H9 (cell line): ENCODE data around the gene TACR2. TPM values are rescaled to one million over a fixed set of nuclear protein-coding genes. Genes with fewer than 3 reads are reported as not detected.

Experiments used
- DNase-seq: peaks from one replicate; pipeline ENCODE4 v3.0.0-alpha.2; 2017
- H2AFZ ChIP-seq: one replicate; pipeline ENCODE4 v1.6.1; 2013; ENCODE audit warnings: mild to moderate bottlenecking, low read length, control low read depth, moderate library complexity
- H2AK5ac ChIP-seq: 2 replicates; pipeline ENCODE4 v1.6.1; 2013; ENCODE audit warnings: low read length, control low read depth, mixed read lengths; ENCODE audit not compliant: insufficient read length
- H2BK120ac ChIP-seq: one replicate; pipeline ENCODE4 v1.6.1; 2013; ENCODE audit warnings: low read depth, mild to moderate bottlenecking, low read length, control low read depth, inconsistent platforms; ENCODE audit not compliant: poor library complexity, severe bottlenecking
- H2BK12ac ChIP-seq: 2 replicates; pipeline ENCODE4 v1.6.1; 2013; ENCODE audit warnings: low read length, control low read depth, mixed read lengths, low read depth; ENCODE audit not compliant: insufficient read length
- H2BK15ac ChIP-seq: 2 replicates; pipeline ENCODE4 v1.6.1; 2013; ENCODE audit warnings: low read depth, low read length, control low read depth
- H2BK20ac ChIP-seq: one replicate; pipeline ENCODE4 v1.6.1; 2013; ENCODE audit warnings: low read depth, mild to moderate bottlenecking, low read length, control low read depth, inconsistent platforms; ENCODE audit not compliant: poor library complexity, severe bottlenecking
- H2BK5ac ChIP-seq: 2 replicates; pipeline ENCODE4 v1.6.1; 2013; ENCODE audit warnings: low read length, control low read depth, mixed read lengths; ENCODE audit not compliant: insufficient read length
- H3K14ac ChIP-seq: 2 replicates; pipeline ENCODE4 v1.6.1; 2013; ENCODE audit warnings: low read length, control low read depth; ENCODE audit not compliant: insufficient read depth
- H3K18ac ChIP-seq: 2 replicates; pipeline ENCODE4 v1.6.1; 2013; ENCODE audit warnings: low read depth, mild to moderate bottlenecking, mixed read lengths, low read length, control low read depth; ENCODE audit not compliant: insufficient read length
- H3K23ac ChIP-seq: 2 replicates; pipeline ENCODE4 v1.6.1; 2013; ENCODE audit warnings: low read length, control low read depth, mixed read lengths, low read depth; ENCODE audit not compliant: insufficient read length
- H3K23me2 ChIP-seq: 2 replicates; pipeline ENCODE4 v1.6.1; 2013; ENCODE audit warnings: low read depth, mild to moderate bottlenecking, mixed read lengths, low read length, control low read depth; ENCODE audit not compliant: insufficient read length, poor library complexity, severe bottlenecking
- H3K27ac ChIP-seq: 2 replicates; pipeline ENCODE4 v1.5.1; 2013; ENCODE audit warnings: low read length, control low read depth, mixed read lengths, low read depth; ENCODE audit not compliant: insufficient read length
- H3K27me3 ChIP-seq: 2 replicates; pipeline ENCODE4 v1.6.1; 2013; ENCODE audit warnings: low read length, control low read depth, inconsistent platforms; ENCODE audit not compliant: insufficient read depth
- H3K4ac ChIP-seq: 2 replicates; pipeline ENCODE4 v1.6.1; 2013; ENCODE audit warnings: low read depth, mild to moderate bottlenecking, control low read depth, inconsistent platforms, low read length, moderate library complexity
- H3K4me1 ChIP-seq: 2 replicates; pipeline ENCODE4 v1.6.1; 2013; ENCODE audit warnings: low read length, control low read depth, inconsistent platforms; ENCODE audit not compliant: insufficient read depth
- H3K4me2 ChIP-seq: 2 replicates; pipeline ENCODE4 v1.6.1; 2013; ENCODE audit warnings: low read length, control low read depth, mixed read lengths; ENCODE audit not compliant: insufficient read length, insufficient read depth
- H3K56ac ChIP-seq: 2 replicates; pipeline ENCODE4 v1.6.1; 2013; ENCODE audit warnings: low read depth, mild to moderate bottlenecking, mixed read lengths, low read length, control low read depth; ENCODE audit not compliant: insufficient read length
- H3K79me1 ChIP-seq: 2 replicates; pipeline ENCODE4 v1.6.1; 2013; ENCODE audit warnings: low read depth, mild to moderate bottlenecking, moderate library complexity, low read length, control low read depth, inconsistent platforms; ENCODE audit not compliant: insufficient read depth, poor library complexity, severe bottlenecking
- H3K79me2 ChIP-seq: 2 replicates; pipeline ENCODE4 v1.6.1; 2013; ENCODE audit warnings: low read length, control low read depth, inconsistent platforms; ENCODE audit not compliant: insufficient read depth
- H3K9ac ChIP-seq: 2 replicates; pipeline ENCODE4 v1.6.1; 2013; ENCODE audit warnings: low read length, control low read depth, mixed read lengths; ENCODE audit not compliant: insufficient read length; ENCODE audit errors: extremely low read depth
- H3K9me3 ChIP-seq: one replicate; pipeline ENCODE4 v1.6.1; 2013; ENCODE audit warnings: low read depth, low read length, inconsistent platforms; ENCODE audit not compliant: control insufficient read depth
- H3T11ph ChIP-seq: one replicate; pipeline ENCODE4 v1.6.1; 2013; ENCODE audit warnings: mild to moderate bottlenecking, low read length, control low read depth, inconsistent platforms
- H4K20me1 ChIP-seq: one replicate; pipeline ENCODE4 v1.6.1; 2013; ENCODE audit not compliant: control insufficient read depth, insufficient read length, insufficient read depth
- H4K5ac ChIP-seq: 2 replicates; pipeline ENCODE4 v1.6.1; 2013; ENCODE audit warnings: low read depth, mild to moderate bottlenecking, mixed read lengths, low read length, control low read depth; ENCODE audit not compliant: insufficient read length
- H4K8ac ChIP-seq: replicated peaks from 2 replicates; pipeline ENCODE4 v1.6.1; 2013; ENCODE audit warnings: low read length, control low read depth, mixed read lengths, low read depth; ENCODE audit not compliant: insufficient read length
- H4K91ac ChIP-seq: 2 replicates; pipeline ENCODE4 v1.6.1; 2013; ENCODE audit warnings: low read depth, mild to moderate bottlenecking, moderate library complexity, mixed read lengths, low read length, control low read depth; ENCODE audit not compliant: insufficient read length
- H3K27ac Mint-ChIP-seq, 3 experiments: 2 replicates in 2 of 3; 3 replicates in 1 of 3; pipeline ENCODE4 v1.8.0; 2020 to 2021; ENCODE audit warnings: mixed read lengths in 3 of 3, mild to moderate bottlenecking in 1 of 3, moderate library complexity in 1 of 3
- H3K27me3 Mint-ChIP-seq: 2 replicates; pipeline ENCODE4 v1.8.0; 2021; ENCODE audit warnings: low read depth, mild to moderate bottlenecking, moderate library complexity, mixed read lengths
- H3K36me3 Mint-ChIP-seq, 3 experiments: 2 replicates in 2 of 3; 3 replicates in 1 of 3; pipeline ENCODE4 v1.8.0; 2020 to 2021; ENCODE audit warnings: low read depth in 3 of 3, mixed read lengths in 3 of 3; ENCODE audit not compliant: insufficient read depth in 1 of 3
- H3K4me1 Mint-ChIP-seq, 2 experiments: 2 replicates each; pipeline ENCODE4 v1.8.0; 2020; ENCODE audit warnings: mixed read lengths in 2 of 2
- H3K4me3 Mint-ChIP-seq, 2 experiments: 2 replicates in 1 of 2; 3 replicates in 1 of 2; pipeline ENCODE4 v1.8.0; 2020 to 2021; ENCODE audit warnings: mild to moderate bottlenecking in 2 of 2, mixed read lengths in 2 of 2, moderate library complexity in 1 of 2
- H3K9me3 Mint-ChIP-seq, 2 experiments: 2 replicates in 1 of 2; 3 replicates in 1 of 2; pipeline ENCODE4 v1.8.0; 2020; ENCODE audit warnings: mild to moderate bottlenecking in 2 of 2, mixed read lengths in 2 of 2, moderate library complexity in 1 of 2
- WGBS: extraction: QIAGEN DNeasy Blood & Tissue Kit; methylation state at CpG from one replicate; pipeline ENCODE4 v1.1.7; 2013; ENCODE audit warnings: missing lambda C conversion rate, low lambda C conversion rate, mixed read lengths; ENCODE audit not compliant: insufficient read length; ENCODE audit errors: extremely low coverage; 5-methylcytosine and 5-hydroxymethylcytosine counted together
- total RNA-seq: library from RNA; stranded (reverse); gene quantifications from 2 replicates; pipeline ENCODE4 v1.2.1, GENCODE V29; 2021
- TF ChIP-seq, protein P1 (sequence below): fragments of 200-600 bp; sonication (generic); conservative IDR thresholded peaks from 3 replicates; pipeline ENCODE4 v1.8.0; 2021; ENCODE audit warnings: antibody characterized with exemption, mild to moderate bottlenecking

The TACR2 gene
- total RNA-seq, 1 experiment from 2014 or later: not detected

DNA sequence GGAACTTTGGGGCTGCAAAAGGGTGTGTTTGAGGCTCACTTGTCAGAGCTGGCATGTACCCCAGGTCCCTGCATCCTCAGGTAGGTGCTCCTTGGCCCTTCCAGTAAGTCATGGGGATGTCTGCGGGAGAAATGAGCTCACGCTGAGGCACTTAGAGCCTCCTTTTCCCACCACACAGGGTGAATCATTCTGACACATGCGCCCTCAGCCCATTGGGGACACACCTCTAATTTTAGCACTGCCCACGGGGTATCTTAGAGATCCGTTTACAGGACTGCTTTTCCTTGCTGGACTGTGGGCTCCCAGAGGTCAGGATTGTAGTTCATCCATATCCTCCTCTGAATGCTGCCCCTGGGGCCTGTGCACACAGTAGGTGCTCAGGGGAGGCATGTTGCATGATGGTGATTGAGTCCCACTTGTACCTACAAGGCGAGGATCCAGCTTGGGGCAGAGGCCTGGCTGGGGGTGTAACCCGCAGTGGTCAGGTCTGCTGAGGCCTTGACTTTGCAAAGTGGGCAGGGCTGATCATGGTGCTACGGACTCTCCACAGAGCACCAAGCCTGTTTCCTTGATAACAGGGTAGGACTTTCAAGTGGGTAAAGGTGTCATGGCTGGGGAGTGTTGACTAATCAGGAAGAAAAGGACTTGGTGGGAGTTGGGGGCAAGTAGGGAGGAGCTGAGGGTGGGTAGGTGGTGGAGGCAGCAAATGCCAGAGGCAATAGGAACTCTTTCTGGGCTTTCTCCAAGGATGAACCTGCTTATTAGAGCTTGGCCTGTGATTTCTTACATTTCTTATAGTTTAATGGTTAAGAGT is 40.4 kb upstream of the TACR2 start:
- TF ChIP-seq, protein P1, sequence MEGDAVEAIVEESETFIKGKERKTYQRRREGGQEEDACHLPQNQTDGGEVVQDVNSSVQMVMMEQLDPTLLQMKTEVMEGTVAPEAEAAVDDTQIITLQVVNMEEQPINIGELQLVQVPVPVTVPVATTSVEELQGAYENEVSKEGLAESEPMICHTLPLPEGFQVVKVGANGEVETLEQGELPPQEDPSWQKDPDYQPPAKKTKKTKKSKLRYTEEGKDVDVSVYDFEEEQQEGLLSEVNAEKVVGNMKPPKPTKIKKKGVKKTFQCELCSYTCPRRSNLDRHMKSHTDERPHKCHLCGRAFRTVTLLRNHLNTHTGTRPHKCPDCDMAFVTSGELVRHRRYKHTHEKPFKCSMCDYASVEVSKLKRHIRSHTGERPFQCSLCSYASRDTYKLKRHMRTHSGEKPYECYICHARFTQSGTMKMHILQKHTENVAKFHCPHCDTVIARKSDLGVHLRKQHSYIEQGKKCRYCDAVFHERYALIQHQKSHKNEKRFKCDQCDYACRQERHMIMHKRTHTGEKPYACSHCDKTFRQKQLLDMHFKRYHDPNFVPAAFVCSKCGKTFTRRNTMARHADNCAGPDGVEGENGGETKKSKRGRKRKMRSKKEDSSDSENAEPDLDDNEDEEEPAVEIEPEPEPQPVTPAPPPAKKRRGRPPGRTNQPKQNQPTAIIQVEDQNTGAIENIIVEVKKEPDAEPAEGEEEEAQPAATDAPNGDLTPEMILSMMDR: no peak
- no peak overlapping the region for H2BK12ac ChIP-seq
- no peak overlapping the region for H3K18ac ChIP-seq
- Mint-ChIP-seq H3K4me3 (no peak overlapping the region), H3K27me3 (peaks cover 22% of the 10 kb centered on the region), H3K9me3 (no peaks in the 10 kb centered on the region), H3K4me1 (peaks cover under 1 to 4% of the 10 kb centered on the region in 2 experiments), H3K36me3 (peaks cover 0 to under 1% (median 0%) of the 10 kb centered on the region in 3 experiments; a peak in 2 of 7 replicates), H3K27ac (no peak overlapping the region)
- no peak overlapping the region for H2BK120ac ChIP-seq
- H3K79me2 ChIP-seq: no peaks in the 10 kb centered on the region
- H3K23me2 ChIP-seq: peaks cover under 1% of the 10 kb centered on the region
- H3K27me3 ChIP-seq: peaks cover 10% of the 10 kb centered on the region; the same call in 1 of the 2 replicates
- DNase-seq: no peak
- H3K79me1 ChIP-seq: no peaks in the 10 kb centered on the region
- no peak overlapping the region for H3K56ac ChIP-seq
- peaks cover 5% of the 10 kb centered on the region; the same call in 1 of the 2 replicates for H3K4me1 ChIP-seq
- no peak overlapping the region for H3K23ac ChIP-seq
- no peak overlapping the region for H2BK20ac ChIP-seq
- no peaks in the 10 kb centered on the region for H4K20me1 ChIP-seq
- H2BK5ac ChIP-seq: no peak overlapping the region
- no peak overlapping the region for H2AFZ ChIP-seq
- no peak overlapping the region for H4K8ac ChIP-seq
- no peak overlapping the region for H3K4me2 ChIP-seq
- no peak overlapping the region for H3T11ph ChIP-seq
- H3K27ac ChIP-seq: no peak overlapping the region
- no peak overlapping the region for H2BK15ac ChIP-seq
- no peaks in the 10 kb centered on the region for H3K9me3 ChIP-seq
- H3K4ac ChIP-seq: no peak overlapping the region
- H2AK5ac ChIP-seq: no peak overlapping the region
- H3K14ac ChIP-seq: no peak overlapping the region; the same call in 1 of the 2 replicates
- no CpG with 5 or more reads among the region's 8 CpGs for WGBS
- H4K91ac ChIP-seq: no peak overlapping the region
- no peak overlapping the region for H4K5ac ChIP-seq
- no peak overlapping the region for H3K9ac ChIP-seq
